Stimulated activated CD8-positive, alpha-beta memory T cell treated with anti-CD3 and anti-CD28 coated beads, Interleukin-12 subunit alpha, Interleukin-12 subunit beta, amount 100 ng/mL, for 1 hour (primary cell): ENCODE data around the gene PEX12.
"Not testable (repeated sequence)": the region's sequence is repeated elsewhere in the genome, so short reads cannot be mapped to it uniquely, and the experiment has no call there.

Experiments used
- DNase-seq: peaks from one replicate; pipeline ENCODE4 v3.0.0-alpha.2; 2020; ENCODE audit warnings: low read depth

The PEX12 gene

DNA sequence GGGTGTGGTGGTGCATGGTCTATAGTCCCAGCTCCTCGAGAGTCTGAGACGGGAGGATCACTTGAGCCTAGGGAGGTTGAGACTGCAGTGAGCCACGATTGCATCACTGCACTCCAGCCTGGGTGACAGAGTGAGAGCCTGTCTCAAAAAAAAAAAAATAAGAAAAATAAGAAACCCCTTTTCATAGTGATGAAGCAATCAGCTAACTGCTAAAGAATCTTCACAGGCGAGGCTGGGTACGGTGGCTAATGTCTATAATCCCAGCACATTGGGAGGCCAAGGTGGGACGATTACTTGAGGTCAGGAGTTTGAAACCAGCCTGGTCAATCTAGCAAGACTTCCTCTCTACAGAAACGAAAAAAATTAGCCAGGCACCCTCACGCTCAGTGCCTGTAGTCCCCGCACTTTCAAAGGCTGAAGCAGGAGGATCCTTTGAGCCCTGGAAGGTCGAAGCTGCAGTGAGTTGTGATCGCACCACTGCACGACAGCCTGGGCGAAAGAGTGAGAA, 41.7 kb downstream of the PEX12 start:
- DNase-seq: no peak

GRCh38 chr17:35535406-35535805, 43.0 kb downstream of the PEX12 start:
- not testable (repeated sequence) for DNase-seq

DNA sequence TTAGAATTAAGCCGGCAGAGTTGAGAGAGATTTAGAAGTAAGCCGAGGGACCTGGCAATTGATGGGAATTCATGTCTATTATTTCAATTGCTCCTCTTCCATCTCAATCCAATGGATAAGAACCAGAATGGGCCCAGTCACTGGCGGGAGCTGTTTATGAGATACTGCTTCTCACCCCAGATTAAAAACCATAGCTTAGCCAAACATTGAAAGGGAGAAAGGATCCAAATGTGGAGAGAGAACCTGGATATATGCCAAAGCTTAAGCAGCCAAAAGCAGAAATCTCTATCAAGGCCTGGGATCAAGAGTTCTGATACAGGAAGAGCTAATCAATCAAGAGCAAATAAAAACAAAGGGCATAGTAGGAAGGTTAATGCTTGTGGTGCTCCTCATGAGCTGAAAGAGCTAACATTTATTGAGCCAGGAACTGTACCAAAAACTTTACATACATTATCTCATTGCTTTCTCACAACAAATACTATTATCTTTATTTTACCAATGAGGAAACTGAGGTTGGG, 43.7 kb downstream of the PEX12 start:
- DNase-seq: no peak

- DNase-seq: no peak
Measured at GRCh38 chr17:35531160-35531559, 47.2 kb downstream of the PEX12 start.

- DNase-seq: no peak
Measured at GRCh38 chr17:35529866-35530265, 48.5 kb downstream of the PEX12 start.

GRCh38 chr17:35529326-35529725, 49.0 kb downstream of the PEX12 start:
- not testable (repeated sequence) for DNase-seq
